ENCODE results near the gene LIPH.

Gene LIPH

DNA sequence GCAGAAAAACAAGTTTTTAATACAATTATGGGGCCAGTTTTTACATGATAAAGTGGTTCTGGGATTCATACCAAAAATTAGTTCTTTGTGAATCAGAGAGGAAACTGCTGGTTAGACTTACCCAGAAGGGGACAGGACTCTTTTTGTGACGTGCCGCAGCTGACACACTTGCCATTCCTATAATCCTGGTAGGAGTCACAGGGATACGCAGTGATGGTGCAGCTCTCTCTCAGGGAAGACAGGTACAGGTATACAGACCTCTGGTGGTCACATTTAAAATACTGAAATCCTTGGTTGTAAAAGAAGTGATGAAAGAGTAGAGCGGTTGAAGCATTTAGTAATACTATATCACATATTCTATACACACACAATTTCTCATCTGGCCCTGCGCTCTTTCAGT lies 33.4 kb downstream of the LIPH start:
- no peak overlapping the region for H3K4me3 ChIP-seq (ENCODE audit: low read depth, low read length)
- no peak for TF ChIP-seq CTCF (IDR thresholded peaks at IDR 0.05; ENCODE audit: insufficient read depth, low read depth, low read length, missing control alignments)
- no peak for DNase-seq (ENCODE audit: low read depth)

DNA sequence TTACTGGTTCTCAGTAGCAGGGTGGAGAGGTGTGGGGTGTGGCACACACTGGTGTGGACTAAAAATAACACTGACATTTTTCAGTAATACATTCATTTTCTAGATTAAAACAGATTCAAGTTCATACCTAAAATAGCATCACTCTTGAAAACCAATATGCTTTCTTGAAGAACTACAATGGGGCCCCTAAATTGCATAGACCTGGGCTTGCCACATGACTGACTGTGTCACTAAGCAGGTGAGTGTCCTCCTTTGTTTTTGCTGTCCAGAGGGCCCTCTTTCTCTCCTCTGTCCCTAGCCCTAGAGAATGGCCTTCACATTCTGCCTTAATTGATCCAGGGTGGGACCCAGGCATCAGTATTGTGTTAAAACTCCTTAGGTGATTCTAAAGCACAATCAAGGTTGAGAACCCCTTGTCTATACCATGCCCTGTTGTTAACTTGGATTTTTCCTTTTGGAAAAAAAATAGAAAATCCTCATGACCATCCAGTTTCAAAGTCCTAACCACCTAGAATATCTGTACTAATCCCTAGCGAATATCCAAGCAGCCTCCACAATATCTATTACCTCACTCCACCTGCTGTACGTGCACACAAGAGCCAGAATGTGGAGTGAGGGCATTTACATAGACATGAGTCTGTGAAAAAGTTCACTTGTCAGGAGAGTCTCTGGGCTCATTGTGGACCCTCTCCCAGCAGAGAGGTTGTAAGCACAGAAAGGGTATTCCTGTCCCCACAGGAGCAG lies 34.8 kb downstream of the LIPH start:
- TF ChIP-seq CTCF (IDR thresholded peaks at IDR 0.05; ENCODE audit: insufficient read depth, low read depth, low read length, missing control alignments): no peak
- no peak overlapping the region for H3K4me3 ChIP-seq (ENCODE audit: low read depth, low read length)
- no peak for DNase-seq (ENCODE audit: low read depth)

DNA sequence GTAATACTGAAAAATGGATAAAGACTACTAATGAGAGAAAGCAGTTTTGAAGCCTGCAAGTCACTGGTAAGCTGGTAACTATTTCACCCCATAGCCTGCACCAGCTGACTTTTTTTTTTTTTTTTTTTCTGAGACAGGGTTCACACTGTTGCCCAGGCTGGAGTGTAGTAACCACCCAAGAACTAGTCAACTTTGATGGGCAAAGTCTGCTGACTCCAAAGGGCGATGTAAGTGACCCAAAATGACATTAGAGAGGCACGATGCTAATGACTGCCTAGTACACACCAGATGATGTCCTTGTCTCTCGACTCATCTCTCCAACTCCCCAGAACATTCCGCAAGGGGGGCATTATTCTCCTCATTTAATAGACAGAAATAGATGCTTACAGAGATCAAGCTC lies 40.7 kb downstream of the LIPH start:
- no peak overlapping the region for H3K4me3 ChIP-seq (ENCODE audit: low read depth, low read length)
- no peak for DNase-seq (ENCODE audit: low read depth)
- TF ChIP-seq CTCF (IDR thresholded peaks at IDR 0.05; ENCODE audit: insufficient read depth, low read depth, low read length, missing control alignments): no peak

- TF ChIP-seq CTCF (IDR thresholded peaks at IDR 0.05; ENCODE audit: insufficient read depth, low read depth, low read length, missing control alignments): no peak
- DNase-seq (ENCODE audit: low read depth): no peak
- H3K4me3 ChIP-seq (ENCODE audit: low read depth, low read length): no peak overlapping the region
Observed at GRCh38 chr3:185508335-185508991, 43.9 kb downstream of the LIPH start.

GRCh38 chr3:185507883-185508282 lies 44.5 kb downstream of the LIPH start:
- no peak overlapping the region for H3K4me3 ChIP-seq (ENCODE audit: low read depth, low read length)
- DNase-seq (ENCODE audit: low read depth): no peak
- TF ChIP-seq CTCF (IDR thresholded peaks at IDR 0.05; ENCODE audit: insufficient read depth, low read depth, low read length, missing control alignments): no peak

DNA sequence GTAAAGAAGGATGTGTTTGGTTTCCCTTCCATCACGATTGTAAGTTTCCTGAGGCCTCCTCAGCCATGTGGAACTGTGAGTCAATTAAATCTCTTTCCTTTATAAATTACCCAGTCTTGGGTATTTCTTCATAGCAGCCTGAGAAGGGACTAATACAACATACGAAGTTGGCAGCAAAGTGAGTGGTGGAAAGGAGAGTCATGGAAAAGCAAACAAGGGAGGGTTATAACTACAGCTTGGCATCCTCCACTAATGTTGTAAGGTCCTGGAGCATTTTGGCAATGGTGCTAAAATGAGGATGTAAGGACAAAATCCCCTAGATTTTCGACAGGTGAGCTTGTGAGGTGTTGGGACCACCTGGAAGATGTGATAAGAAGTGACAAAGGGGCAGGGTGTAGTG lies 47.8 kb downstream of the LIPH start:
- no peak for DNase-seq (ENCODE audit: low read depth)
- no peak overlapping the region for H3K4me3 ChIP-seq (ENCODE audit: low read depth, low read length)
- TF ChIP-seq CTCF (IDR thresholded peaks at IDR 0.05; ENCODE audit: insufficient read depth, low read depth, low read length, missing control alignments): no peak

All from GM12865 (cell line).